Measurements from ENCODE around the gene ZBTB16.

ZBTB16 gene

GRCh38 chr11:114059984-114060391 lies 477 bp downstream of the ZBTB16 start:
- no peak for TF ChIP-seq CTCF (IDR thresholded peaks at IDR 0.05)
- Mint-ChIP-seq H3K27me3 (ENCODE audit: low read depth, poor library complexity) (peaks cover 12% of the 10 kb centered on the region), H3K27ac (peak overlapping the region; percentile 93), H3K4me3 (peak overlapping the region; percentile 93), H3K9me3 (no peaks in the 10 kb centered on the region), H3K4me1 (peaks cover 64% of the 10 kb centered on the region), H3K36me3 (ENCODE audit: low read depth) (peaks cover 6% of the 10 kb centered on the region)
- no peak for DNase-seq

- peak; percentile 72 for DNase-seq
- TF ChIP-seq CTCF (IDR thresholded peaks at IDR 0.05), result no peak
- Mint-ChIP-seq H3K27ac (peak overlapping the region; percentile 98), H3K27me3 (ENCODE audit: low read depth, poor library complexity) (peaks cover 12% of the 10 kb centered on the region), H3K4me1 (peaks cover 68% of the 10 kb centered on the region), H3K9me3 (no peaks in the 10 kb centered on the region), H3K4me3 (peak overlapping the region; percentile 93), H3K36me3 (ENCODE audit: low read depth) (peaks cover 7% of the 10 kb centered on the region)
These were observed 1.0 kb downstream of the ZBTB16 start for GRCh38 chr11:114060392-114061047.

GRCh38 chr11:114061048-114061680 lies 1.7 kb downstream of the ZBTB16 start:
- Mint-ChIP-seq H3K27ac (peak overlapping the region; percentile 98), H3K4me3 (peak overlapping the region; percentile 93), H3K27me3 (ENCODE audit: low read depth, poor library complexity) (peaks cover 12% of the 10 kb centered on the region), H3K4me1 (peaks cover 68% of the 10 kb centered on the region), H3K36me3 (ENCODE audit: low read depth) (peaks cover 11% of the 10 kb centered on the region), H3K9me3 (no peaks in the 10 kb centered on the region)
- peak; percentile 47 for DNase-seq
- no peak for TF ChIP-seq CTCF (IDR thresholded peaks at IDR 0.05)

GRCh38 chr11:114061681-114062049 lies 2.2 kb downstream of the ZBTB16 start:
- H3K36me3 Mint-ChIP-seq (ENCODE audit: low read depth), result peaks cover 15% of the 10 kb centered on the region
- peak overlapping the region; percentile 95 for H3K27ac Mint-ChIP-seq
- peaks cover 12% of the 10 kb centered on the region for H3K27me3 Mint-ChIP-seq (ENCODE audit: low read depth, poor library complexity)
- DNase-seq, result no peak
- peak overlapping the region; percentile 93 for H3K4me3 Mint-ChIP-seq
- no peak for TF ChIP-seq CTCF (IDR thresholded peaks at IDR 0.05)
- no peaks in the 10 kb centered on the region for H3K9me3 Mint-ChIP-seq
- H3K4me1 Mint-ChIP-seq, result peaks cover 69% of the 10 kb centered on the region

GRCh38 chr11:114062272-114062671 lies 2.8 kb downstream of the ZBTB16 start:
- H3K4me1 Mint-ChIP-seq, result peaks cover 68% of the 10 kb centered on the region
- no peak for DNase-seq
- no peak for TF ChIP-seq CTCF (IDR thresholded peaks at IDR 0.05)
- H3K4me3 Mint-ChIP-seq, result peak overlapping the region; percentile 93
- peaks cover 6% of the 10 kb centered on the region for H3K27me3 Mint-ChIP-seq (ENCODE audit: low read depth, poor library complexity)
- no peaks in the 10 kb centered on the region for H3K9me3 Mint-ChIP-seq
- no peak overlapping the region for H3K27ac Mint-ChIP-seq
- peaks cover 20% of the 10 kb centered on the region for H3K36me3 Mint-ChIP-seq (ENCODE audit: low read depth)
